Naive thymus-derived CD8-positive, alpha-beta T cell (primary cell): ENCODE results near the gene GPC1. TPM values are rescaled to one million over a fixed set of nuclear protein-coding genes. Genes with fewer than 3 reads are reported as not detected.

Experiments
- ATAC-seq, 2 donors: fragments of 150-1000 bp; cut with Tn5 transposase in 1 of 2; sonication (Bioruptor Pico), chemical (Tn5 transposase) in 1 of 2; 1 replicate in 1 of 2; 2 replicates in 1 of 2; pipeline ENCODE4 v1.10.0; 2021; ENCODE audit warnings: mild to moderate bottlenecking in 2 of 2, moderate library complexity in 2 of 2
- POLR2A ChIA-PET: fragments of 350-600 bp; sonication (Branson Sonifier 250); formaldehyde crosslinking; loops from one replicate; lab custom pipeline; 2021; ENCODE audit warnings: antibody characterized with exemption; lab: Charles Lee
- DNase-seq, 10 donors: peaks; one replicate each; pipeline versions ENCODE4 v3.0.0 to v3.0.0-alpha.2; 2020 to 2022
- H3K27ac Mint-ChIP-seq, 10 donors: one replicate each; pipeline ENCODE4 v1.8.0; 2020 to 2022; ENCODE audit warnings: mild to moderate bottlenecking in 10 of 10, mixed read lengths in 10 of 10, moderate library complexity in 4 of 10, inconsistent platforms in 1 of 10
- H3K27me3 Mint-ChIP-seq, 5 donors: one replicate each; pipeline ENCODE4 v1.8.0; 2021 to 2022; ENCODE audit warnings: mixed read lengths in 5 of 5
- H3K36me3 Mint-ChIP-seq, 3 donors: one replicate each; pipeline ENCODE4 v1.8.0; 2020 to 2022; ENCODE audit warnings: mixed read lengths in 3 of 3, mild to moderate bottlenecking in 2 of 3, inconsistent platforms in 1 of 3
- H3K4me1 Mint-ChIP-seq, 4 donors: one replicate each; pipeline ENCODE4 v1.8.0; 2021 to 2022; ENCODE audit warnings: mixed read lengths in 4 of 4
- H3K4me3 Mint-ChIP-seq, 10 donors: one replicate each; pipeline ENCODE4 v1.8.0; 2020 to 2022; ENCODE audit warnings: mild to moderate bottlenecking in 10 of 10, mixed read lengths in 10 of 10, moderate library complexity in 6 of 10, inconsistent platforms in 1 of 10
- H3K9me3 Mint-ChIP-seq, 9 donors: one replicate each; pipeline ENCODE4 v1.8.0; 2020 to 2022; ENCODE audit warnings: mixed read lengths in 9 of 9, mild to moderate bottlenecking in 3 of 9, inconsistent platforms in 1 of 9, moderate library complexity in 1 of 9
- polyA plus RNA-seq, 3 donors: library from polyadenylated mRNA; unstranded; fragments of 300-500 nt; fragmentation: Illumina TruSeq; gene quantifications; one replicate each; pipeline ENCODE4 v1.2.3, GENCODE V29; 2021
- total RNA-seq, 8 experiments: library from RNA in 2 of 8; stranded (reverse) in 2 of 8; gene quantifications; one replicate each; pipeline ENCODE4 v1.2.3 and lab custom pipeline; 2021 to 2026

GPC1 gene
- total and polyA plus RNA-seq, 5 experiments from 2014 or later, result 0.09 to 1.2 (median 0.49) TPM

GRCh38 chr2:240410004-240410403 lies 25.5 kb upstream of the GPC1 start:
- no peak for DNase-seq
- H3K36me3 Mint-ChIP-seq, result no peaks in the 10 kb centered on the region
- H3K9me3 Mint-ChIP-seq, result no peaks in the 10 kb centered on the region
- POLR2A ChIA-PET, result no interaction called here
- peaks cover 2 to 20% (median 6%) of the 10 kb centered on the region in 5 donors for H3K27me3 Mint-ChIP-seq
- ATAC-seq, result no peak
- no peak overlapping the region for H3K27ac Mint-ChIP-seq
- H3K4me1 Mint-ChIP-seq, result no peaks in the 10 kb centered on the region
- H3K4me3 Mint-ChIP-seq, result no peak overlapping the region

- H3K4me3 Mint-ChIP-seq, result no peak overlapping the region
- H3K9me3 Mint-ChIP-seq, result no peaks in the 10 kb centered on the region
- ATAC-seq, result no peak
- no peaks in the 10 kb centered on the region for H3K36me3 Mint-ChIP-seq
- H3K27me3 Mint-ChIP-seq, result peaks cover under 1 to 14% (median 6%) of the 10 kb centered on the region in 5 donors
- no peak overlapping the region for H3K27ac Mint-ChIP-seq
- POLR2A ChIA-PET, result no interaction called here
- DNase-seq, result no peak
- no peaks in the 10 kb centered on the region for H3K4me1 Mint-ChIP-seq
Measured at GRCh38 chr2:240410808-240411207, 24.7 kb upstream of the GPC1 start.

- Mint-ChIP-seq H3K9me3 (no peaks in the 10 kb centered on the region), H3K27ac (no peak overlapping the region), H3K27me3 (peaks cover 0 to 10% (median 6%) of the 10 kb centered on the region in 5 donors), H3K4me3 (no peak overlapping the region), H3K4me1 (no peaks in the 10 kb centered on the region), H3K36me3 (no peaks in the 10 kb centered on the region)
- POLR2A ChIA-PET, result no interaction called here
- DNase-seq, result peak in 1 of 10 donors; percentile 63
- no peak for ATAC-seq
Measured at GRCh38 chr2:240411261-240412160, 24.0 kb upstream of the GPC1 start.

- Mint-ChIP-seq H3K27ac (no peak overlapping the region), H3K36me3 (no peaks in the 10 kb centered on the region), H3K9me3 (no peaks in the 10 kb centered on the region), H3K27me3 (peaks cover 0 to 10% (median 2%) of the 10 kb centered on the region in 5 donors), H3K4me3 (no peak overlapping the region), H3K4me1 (no peaks in the 10 kb centered on the region)
- DNase-seq (peak in 1 of 10 donors; percentile 58), ATAC-seq (no peak)
- POLR2A ChIA-PET, result no interaction called here
Measured at GRCh38 chr2:240412211-240412861, 23.1 kb upstream of the GPC1 start.

- no peak overlapping the region for H3K27ac Mint-ChIP-seq
- DNase-seq, result peak in 1 of 10 donors; percentile 48
Measured at GRCh38 chr2:240412975-240413812, 22.3 kb upstream of the GPC1 start.

GRCh38 chr2:240413813-240414429 lies 21.5 kb upstream of the GPC1 start:
- ATAC-seq (no peak), DNase-seq (peak in 1 of 10 donors; percentile 32)
- no peak overlapping the region for H3K27ac Mint-ChIP-seq
- H3K36me3 Mint-ChIP-seq, result peaks cover 0 to 6% (median 4%) of the 10 kb centered on the region in 3 donors
- H3K27me3 Mint-ChIP-seq, result peaks cover 0 to 13% (median 2%) of the 10 kb centered on the region in 5 donors
- H3K4me3 Mint-ChIP-seq, result no peak overlapping the region
- peaks cover 0 to 8% (median 0%) of the 10 kb centered on the region in 9 donors for H3K9me3 Mint-ChIP-seq
- POLR2A ChIA-PET, result no interaction called here
- no peaks in the 10 kb centered on the region for H3K4me1 Mint-ChIP-seq

More at GRCh38 chr2:240412975-240413812, 22.3 kb upstream of the GPC1 start:
- H3K4me3 Mint-ChIP-seq, result no peak overlapping the region
- no peak for ATAC-seq
- peaks cover 0 to 10% (median 2%) of the 10 kb centered on the region in 5 donors for H3K27me3 Mint-ChIP-seq
- peaks cover 0 to 4% (median 0%) of the 10 kb centered on the region in 9 donors for H3K9me3 Mint-ChIP-seq
- POLR2A ChIA-PET, result no interaction called here
- no peaks in the 10 kb centered on the region for H3K4me1 Mint-ChIP-seq
- H3K36me3 Mint-ChIP-seq, result no peaks in the 10 kb centered on the region

GRCh38 chr2:240416821-240417220 lies 18.6 kb upstream of the GPC1 start:
- Mint-ChIP-seq H3K36me3 (peaks cover 0 to 11% (median 5%) of the 10 kb centered on the region in 3 donors), H3K4me3 (no peak overlapping the region), H3K4me1 (no peaks in the 10 kb centered on the region), H3K27me3 (peaks cover 0 to 10% (median 0%) of the 10 kb centered on the region in 5 donors), H3K27ac (no peak overlapping the region), H3K9me3 (peaks cover 0 to 27% (median 3%) of the 10 kb centered on the region in 9 donors)
- ATAC-seq (no peak), DNase-seq (no peak)
- POLR2A ChIA-PET, result no interaction called here

- DNase-seq, result peak in 1 of 10 donors; percentile 10
- H3K9me3 Mint-ChIP-seq, result peaks cover 0 to 35% (median 11%) of the 10 kb centered on the region in 9 donors
Measured at GRCh38 chr2:240418311-240418710, 17.2 kb upstream of the GPC1 start.

GRCh38 chr2:240419271-240419670 lies 16.2 kb upstream of the GPC1 start:
- Mint-ChIP-seq H3K27ac (no peak overlapping the region), H3K27me3 (peaks cover 0 to 4% (median 0%) of the 10 kb centered on the region in 5 donors), H3K4me1 (no peaks in the 10 kb centered on the region), H3K4me3 (no peak overlapping the region), H3K9me3 (peaks cover 0 to 38% (median 11%) of the 10 kb centered on the region in 9 donors), H3K36me3 (peaks cover 0 to 18% (median 12%) of the 10 kb centered on the region in 3 donors)
- no peak for ATAC-seq
- DNase-seq, result peak in 1 of 10 donors; percentile 6
- POLR2A ChIA-PET, result no interaction called here

More at GRCh38 chr2:240418311-240418710, 17.2 kb upstream of the GPC1 start:
- no peaks in the 10 kb centered on the region for H3K4me1 Mint-ChIP-seq
- H3K27me3 Mint-ChIP-seq, result peaks cover 0 to 7% (median 0%) of the 10 kb centered on the region in 5 donors
- H3K27ac Mint-ChIP-seq, result no peak overlapping the region
- H3K4me3 Mint-ChIP-seq, result no peak overlapping the region
- H3K36me3 Mint-ChIP-seq, result peaks cover 0 to 18% (median 12%) of the 10 kb centered on the region in 3 donors
- POLR2A ChIA-PET, result no interaction called here
- ATAC-seq, result no peak

GRCh38 chr2:240419723-240420122 lies 15.7 kb upstream of the GPC1 start:
- H3K4me3 Mint-ChIP-seq, result no peak overlapping the region
- peaks cover 0 to 18% (median 12%) of the 10 kb centered on the region in 3 donors for H3K36me3 Mint-ChIP-seq
- no peak overlapping the region for H3K27ac Mint-ChIP-seq
- ATAC-seq (no peak), DNase-seq (no peak)
- peaks cover 0 to 4% (median 0%) of the 10 kb centered on the region in 5 donors for H3K27me3 Mint-ChIP-seq
- H3K9me3 Mint-ChIP-seq, result peaks cover 0 to 38% (median 11%) of the 10 kb centered on the region in 9 donors
- POLR2A ChIA-PET, result no interaction called here
- H3K4me1 Mint-ChIP-seq, result no peaks in the 10 kb centered on the region

GRCh38 chr2:240420206-240421104 lies 15.0 kb upstream of the GPC1 start:
- Mint-ChIP-seq H3K36me3 (peaks cover 0 to 18% (median 12%) of the 10 kb centered on the region in 3 donors), H3K4me1 (no peaks in the 10 kb centered on the region), H3K27me3 (peaks cover 0 to 4% (median 0%) of the 10 kb centered on the region in 5 donors), H3K27ac (no peak overlapping the region), H3K9me3 (peaks cover 0 to 38% (median 11%) of the 10 kb centered on the region in 9 donors), H3K4me3 (no peak overlapping the region)
- ATAC-seq (no peak), DNase-seq (peak in 1 of 10 donors; percentile 56)
- POLR2A ChIA-PET, result no interaction called here
